C1 segment of cervical spinal cord (tissue), 14 donors: Measurements from ENCODE around the gene MYL3.
A peak's percentile ranks its signal among the peaks of the same experiment; 100 is the strongest.

ENCODE experiments used
- DNase-seq, 14 donors: peaks; one replicate each; lab custom pipeline; 2025; lab: John Stamatoyannopoulos, UW

The MYL3 gene

DNA sequence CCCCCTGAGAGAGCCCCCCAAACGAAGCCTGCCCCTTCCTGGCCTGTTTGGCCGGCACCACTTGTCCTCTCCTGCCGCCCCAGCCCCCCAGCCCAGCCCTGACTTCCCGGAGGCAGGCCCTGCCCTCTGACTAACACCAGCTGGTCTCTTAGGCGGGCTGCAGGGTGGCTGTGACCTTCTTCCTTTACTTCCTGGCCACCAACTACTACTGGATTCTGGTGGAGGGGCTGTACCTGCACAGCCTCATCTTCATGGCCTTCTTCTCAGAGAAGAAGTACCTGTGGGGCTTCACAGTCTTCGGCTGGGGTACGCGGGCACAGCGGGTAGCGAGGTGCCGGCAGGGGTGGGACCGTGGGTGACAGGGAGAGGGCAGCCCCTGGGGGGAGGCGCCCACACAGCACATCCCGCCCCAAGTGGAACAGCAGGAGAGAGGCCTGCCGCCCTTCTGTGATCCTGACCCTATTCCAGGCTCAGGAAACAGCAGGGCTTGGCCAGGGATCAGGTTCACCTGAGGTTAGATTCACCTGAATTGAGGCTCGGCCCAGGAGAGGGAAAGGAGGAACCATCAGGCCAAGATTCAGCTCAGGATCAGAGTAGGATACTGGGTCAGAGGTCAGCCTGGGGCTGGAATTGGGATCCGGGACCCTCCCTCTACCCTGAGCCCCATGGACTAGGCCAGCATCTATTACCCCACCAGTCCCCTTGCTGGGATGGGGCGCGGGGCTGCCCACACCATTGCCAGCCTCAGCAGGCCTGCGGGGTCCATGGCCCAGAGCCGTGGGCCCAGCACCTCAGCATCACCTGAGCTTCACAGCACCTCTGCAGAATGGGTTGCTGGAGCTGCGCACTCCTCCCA lies 36.1 kb upstream of the MYL3 start:
- DNase-seq = peak in 1 of 14 donors; percentile 79

- DNase-seq = peak in 1 of 14 donors; percentile 79
Measured at GRCh38 chr3:46898321-46899150, 35.3 kb upstream of the MYL3 start.

GRCh38 chr3:46897829-46898320 lies 34.6 kb upstream of the MYL3 start:
- no peak for DNase-seq

GRCh38 chr3:46897031-46897430 lies 33.8 kb upstream of the MYL3 start:
- DNase-seq = no peak

DNA sequence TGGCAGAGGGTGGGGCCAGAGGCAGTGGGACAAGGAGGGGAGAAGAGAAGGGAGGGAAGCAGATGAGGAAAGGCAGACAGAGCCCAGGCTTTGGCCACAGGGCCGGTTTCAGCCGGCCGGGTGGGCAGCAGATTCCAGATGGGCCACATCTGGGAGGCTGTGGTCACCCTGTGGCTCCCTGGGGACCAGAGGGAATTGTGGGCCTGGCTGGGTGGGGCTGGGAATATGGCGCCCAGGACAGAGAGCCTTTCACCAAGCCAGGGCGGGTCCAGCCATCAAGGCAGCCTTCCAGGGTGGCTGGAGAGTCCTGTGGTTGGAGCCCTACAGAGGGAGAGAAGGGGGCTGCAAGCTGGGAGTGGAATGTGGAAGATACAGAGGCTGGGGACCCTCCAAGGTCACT lies 33.1 kb upstream of the MYL3 start:
- DNase-seq = no peak

DNA sequence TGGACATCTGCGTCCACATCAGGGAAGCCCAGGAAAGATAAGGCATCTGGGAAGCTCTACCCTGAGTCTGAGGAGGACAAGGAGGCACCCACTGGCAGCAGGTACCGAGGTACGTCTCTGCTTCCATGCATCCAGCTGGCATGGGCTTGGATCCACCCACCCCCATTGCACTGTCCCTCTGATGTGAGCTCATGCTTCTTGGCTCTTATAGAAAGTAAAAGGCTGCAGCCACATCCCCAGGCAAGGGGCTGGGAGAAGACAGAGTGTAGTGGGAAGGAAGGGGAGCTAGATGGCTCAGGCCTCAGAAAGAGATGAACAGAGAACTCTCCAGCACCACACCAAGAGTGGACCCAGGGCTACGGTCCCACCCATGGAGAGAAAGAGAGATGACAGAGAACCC lies 32.5 kb upstream of the MYL3 start:
- no peak for DNase-seq

DNA sequence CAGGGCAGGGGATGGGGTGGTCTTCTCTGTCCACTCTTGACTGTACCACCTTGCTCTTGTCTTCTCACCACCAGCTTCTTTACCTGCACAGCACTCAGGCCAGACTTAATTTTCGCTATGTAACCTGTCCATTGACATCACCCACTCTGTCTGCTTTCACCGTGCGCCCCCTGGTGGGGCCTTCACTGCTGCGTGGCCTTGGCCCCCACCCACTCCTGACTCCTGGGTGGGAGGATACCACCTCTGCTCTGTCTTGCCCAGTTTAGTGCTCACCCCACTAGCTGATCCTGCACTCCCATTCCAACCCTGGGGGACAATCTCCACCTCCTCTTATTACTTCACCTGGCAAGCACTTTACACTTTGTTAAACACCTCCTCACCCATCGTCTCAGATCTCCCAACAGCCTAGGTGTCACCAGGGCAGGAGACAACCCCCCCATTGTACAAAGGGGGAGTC lies 32.0 kb upstream of the MYL3 start:
- peak in 6 of 14 donors; percentile 12 to 51 (median 22) for DNase-seq

GRCh38 chr3:46894256-46894655 lies 31.0 kb upstream of the MYL3 start:
- DNase-seq = no peak

DNA sequence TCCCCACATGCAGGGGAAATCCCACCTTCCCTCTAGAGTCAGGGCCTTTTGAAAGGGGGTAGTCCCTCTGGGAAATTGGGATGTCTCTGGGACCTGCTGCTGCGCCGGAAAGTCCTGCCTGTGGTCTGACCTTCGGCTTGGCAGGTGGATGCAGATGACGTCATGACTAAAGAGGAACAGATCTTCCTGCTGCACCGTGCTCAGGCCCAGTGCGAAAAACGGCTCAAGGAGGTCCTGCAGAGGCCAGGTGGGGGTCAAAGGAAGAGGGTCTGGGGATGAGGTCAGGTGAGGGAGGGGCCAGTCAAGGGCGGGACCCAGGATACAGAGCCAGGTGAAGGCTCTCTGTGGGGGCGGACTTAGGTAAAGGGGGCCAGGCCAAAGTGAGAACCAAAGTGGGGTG lies 30.5 kb upstream of the MYL3 start:
- DNase-seq = no peak

DNA sequence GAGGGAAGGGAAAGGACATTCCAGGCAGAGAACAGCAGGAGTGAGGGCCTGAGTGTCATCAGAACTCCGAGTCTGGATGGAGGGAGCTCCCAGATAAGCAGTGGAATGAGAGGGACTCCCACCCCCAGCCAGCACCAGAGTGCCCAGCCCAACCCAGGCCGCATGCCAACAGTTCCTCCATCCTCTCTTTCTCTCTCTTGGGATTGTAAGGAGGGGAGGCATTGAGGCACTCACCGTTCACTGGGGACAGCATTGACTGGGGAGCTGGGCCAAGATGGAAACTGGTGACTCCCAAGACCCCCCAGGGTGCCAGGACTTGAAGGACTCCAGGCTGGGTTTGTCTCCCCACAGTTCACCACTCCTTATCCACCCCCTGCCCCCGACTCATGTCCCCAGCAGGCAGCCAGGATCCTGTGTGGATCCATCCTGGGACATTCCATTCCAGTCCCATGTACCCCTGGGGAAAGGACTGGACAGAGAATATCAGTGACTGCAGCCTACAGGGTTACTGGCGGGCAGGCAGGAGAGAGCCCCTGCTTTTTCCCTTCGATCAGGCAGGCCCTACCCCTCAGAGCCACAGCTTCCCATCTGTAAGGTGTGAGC lies 30.0 kb upstream of the MYL3 start:
- DNase-seq = no peak

GRCh38 chr3:46892285-46893145 lies 29.3 kb upstream of the MYL3 start:
- peak in 13 of 14 donors; percentile 24 to 83 (median 76) for DNase-seq

GRCh38 chr3:46891132-46891531 lies 27.9 kb upstream of the MYL3 start:
- no peak for DNase-seq

- no peak for DNase-seq
Measured at GRCh38 chr3:46890132-46890531, 26.9 kb upstream of the MYL3 start.

- DNase-seq = no peak
Measured at GRCh38 chr3:46889381-46890110, 26.3 kb upstream of the MYL3 start.

DNA sequence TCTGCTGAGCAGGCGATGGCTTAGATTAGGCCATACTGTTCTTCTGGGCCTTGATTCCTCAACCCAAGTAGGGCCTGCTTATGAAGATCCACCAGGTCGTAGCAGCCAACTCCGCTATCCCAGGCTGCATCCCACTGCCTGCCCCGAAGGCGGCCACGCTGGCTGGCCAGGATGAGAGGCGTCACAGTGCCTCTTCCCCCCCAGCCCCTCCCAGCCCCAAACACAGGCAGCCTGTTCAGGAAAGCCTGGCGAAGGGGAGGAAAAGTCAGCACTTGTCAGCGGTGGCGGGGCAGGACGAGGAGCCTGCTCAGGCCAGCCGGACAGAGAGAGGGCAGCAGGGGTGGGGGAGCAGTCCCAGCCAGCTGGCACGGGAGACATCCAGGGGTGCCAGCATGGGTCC lies 25.5 kb upstream of the MYL3 start:
- DNase-seq = peak in 6 of 14 donors; percentile 21 to 62 (median 40)

DNA sequence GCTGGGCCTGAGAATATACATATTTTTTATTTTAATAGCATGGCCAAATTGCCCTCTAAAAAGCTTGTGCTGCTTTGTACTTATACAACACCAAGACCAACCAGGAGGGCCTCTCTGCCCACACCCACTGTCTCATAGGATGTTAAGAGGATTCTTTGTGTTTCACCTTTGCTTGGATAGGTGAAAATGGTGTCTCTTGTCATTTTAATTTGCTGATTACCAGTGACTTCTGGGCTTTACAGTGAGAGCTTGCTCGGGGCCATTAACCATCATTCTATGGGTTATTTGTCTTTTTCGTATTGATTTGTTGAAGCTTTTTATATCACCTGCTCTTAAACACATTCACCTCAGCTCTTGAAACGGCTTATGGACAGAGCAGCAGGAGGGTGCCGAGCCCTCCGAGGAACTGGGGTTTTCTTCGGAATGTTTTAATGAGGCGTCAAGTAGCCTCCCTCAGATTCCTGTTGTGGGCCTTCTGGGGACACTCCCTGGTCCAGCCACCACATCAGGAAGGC lies 24.8 kb upstream of the MYL3 start:
- DNase-seq = no peak

DNA sequence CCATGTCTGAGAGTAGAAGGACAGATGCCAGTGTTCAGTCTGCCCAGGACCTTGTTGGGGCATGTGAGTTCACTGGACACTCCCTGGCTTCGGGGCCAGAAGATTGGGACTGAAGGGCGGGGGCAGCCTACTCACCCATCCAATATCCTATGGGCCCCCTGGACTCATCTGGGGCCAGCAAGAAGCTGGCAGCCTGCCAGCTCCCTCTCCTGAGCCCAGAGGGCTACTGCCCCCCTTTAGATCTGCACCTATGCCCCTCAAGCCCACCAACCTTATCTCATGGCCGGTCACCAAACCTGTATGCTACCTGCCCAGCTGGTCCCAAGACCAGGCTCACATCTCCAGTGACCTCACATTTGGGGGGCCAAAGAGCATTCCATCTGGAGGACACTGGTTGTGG lies 22.4 kb upstream of the MYL3 start:
- no peak for DNase-seq

DNA sequence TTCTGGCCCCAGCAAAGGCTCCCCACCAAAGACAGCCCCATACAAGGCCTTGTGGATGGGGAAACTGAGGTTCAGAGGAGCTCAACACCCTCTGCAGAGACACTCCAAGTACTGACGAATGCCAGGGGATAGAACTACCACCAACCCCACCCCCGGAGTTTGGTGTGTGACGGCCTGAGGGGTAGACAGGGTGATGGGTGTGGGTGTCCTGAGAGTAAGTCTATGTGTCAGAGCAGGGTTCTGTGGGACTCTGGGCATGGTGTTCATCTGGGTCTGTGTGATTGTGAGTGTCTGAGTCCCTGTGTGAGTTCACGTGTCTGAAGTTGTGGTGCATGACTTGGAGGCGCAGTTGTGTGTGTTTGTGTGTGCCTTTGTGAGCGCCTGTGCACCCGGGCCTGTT lies 21.7 kb upstream of the MYL3 start:
- no peak for DNase-seq

DNA sequence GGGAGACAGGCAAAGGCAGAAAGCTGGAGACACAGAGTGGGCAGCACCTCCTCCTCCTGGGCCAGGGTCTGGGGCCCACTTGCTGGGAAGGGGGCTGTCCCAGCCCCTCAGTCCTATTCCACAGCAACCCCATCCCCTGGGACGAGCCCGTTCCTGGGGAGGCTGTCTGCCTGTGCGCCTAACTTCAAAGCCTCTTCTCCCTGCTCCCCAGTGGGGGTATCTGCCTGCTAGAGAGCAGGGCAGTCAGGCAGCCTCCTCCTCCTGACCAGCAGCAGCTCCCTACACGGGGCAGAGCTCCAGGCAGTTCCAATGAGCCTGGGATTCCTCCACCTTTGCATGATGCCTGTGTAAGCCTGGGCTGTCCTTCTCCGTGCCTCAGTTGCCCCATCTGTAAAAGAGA lies 21.2 kb upstream of the MYL3 start:
- no peak for DNase-seq

GRCh38 chr3:46883830-46884185 lies 20.6 kb upstream of the MYL3 start:
- no peak for DNase-seq
